Body of pancreas (tissue), 4 donors: ENCODE results near the gene WDPCP. TPM values are rescaled to one million over a fixed set of nuclear protein-coding genes. Genes with fewer than 3 reads are reported as not detected.

ENCODE experiments used
- ATAC-seq: fragments of 150-250 bp; one replicate; pipeline ENCODE4 v1.9.1; 2016
- DNase-seq, 4 donors: peaks; one replicate each; pipeline ENCODE4 v3.0.0-alpha.2; 2019
- H3K27ac ChIP-seq, 4 donors: fragments of 200-600 bp; sonication (generic); 1 replicate in 3 of 4; 2 replicates in 1 of 4; pipeline versions ENCODE4 v1.5.1 to v1.6.1; 2016 to 2019; ENCODE audit warnings: mild to moderate bottlenecking in 1 of 4, mixed read lengths in 1 of 4, moderate library complexity in 1 of 4
- H3K27me3 ChIP-seq, 2 donors: fragments of 200-600 bp; sonication (generic); one replicate each; pipeline ENCODE4 v1.6.0; 2016; ENCODE audit warnings: mild to moderate bottlenecking in 1 of 2
- H3K36me3 ChIP-seq, 2 donors: fragments of 200-600 bp; sonication (generic); replicated peaks in 1 of 2; 2 replicates each; pipeline ENCODE4 v1.5.1; 2016; ENCODE audit warnings: low read depth in 2 of 2; ENCODE audit not compliant: insufficient read depth in 1 of 2
- H3K4me1 ChIP-seq: fragments of 200-600 bp; sonication (generic); one replicate; pipeline ENCODE4 v1.6.0; 2016
- H3K4me3 ChIP-seq, 2 donors: fragments of 200-600 bp; sonication (generic); 1 replicate in 1 of 2; 2 replicates in 1 of 2; pipeline ENCODE4 v1.5.1; 2016 to 2019
- H3K9me3 ChIP-seq, 3 donors: fragments of 200-600 bp; sonication (generic); 1 replicate in 2 of 3; 2 replicates in 1 of 3; pipeline ENCODE4 v1.5.1; 2016
- CTCF ChIP-seq, 7 experiments: fragments of 450-650 bp in 4 of 7; fragments of 200-600 bp in 3 of 7; sonication (generic) in 3 of 7; IDR thresholded peaks; one replicate each; pipeline ENCODE4 v1.5.1; 2016 to 2019; ENCODE audit warnings: antibody characterized with exemption in 7 of 7
- POLR2A ChIP-seq, 3 donors: fragments of 450-650 bp; IDR thresholded peaks; one replicate each; pipeline ENCODE4 v1.6.1; 2016; ENCODE audit warnings: antibody characterized with exemption in 3 of 3, mild to moderate bottlenecking in 2 of 3
- WGBS, 2 donors: methylation state at CpG; one replicate each; pipeline ENCODE4 v1.1.5; 2017; 5-methylcytosine and 5-hydroxymethylcytosine counted together
- intact Hi-C: fragments of 100-400 bp; cut with DNase I; formaldehyde crosslinking; loops from one replicate; pipeline ENCODE4 v1.15.1; 2023
- total RNA-seq, 2 donors: library from RNA; depleted of rRNA; stranded (reverse); fragments of >200 nt; gene quantifications; one replicate each; pipeline ENCODE4 v1.1.0, GENCODE V29; 2016

The WDPCP gene
- total RNA-seq, 2 donors from 2014 or later = 6.9 to 8.3 TPM

GRCh38 chr2:63122921-63123320, 465.4 kb downstream of the WDPCP start:
- no peak for ATAC-seq
- TF ChIP-seq CTCF (IDR thresholded peaks at IDR 0.05) = no peak
- TF ChIP-seq POLR2A (IDR thresholded peaks at IDR 0.05) = no peak
- intact Hi-C loops = no loop called here

GRCh38 chr2:63121055-63121834, 467.0 kb downstream of the WDPCP start:
- ATAC-seq = no peak
- H3K4me1 ChIP-seq = no peaks in the 10 kb centered on the region
- no peaks in the 10 kb centered on the region for H3K36me3 ChIP-seq
- no peak overlapping the region for H3K4me3 ChIP-seq
- TF ChIP-seq CTCF (IDR thresholded peaks at IDR 0.05) (no peak), POLR2A (IDR thresholded peaks at IDR 0.05) (no peak)
- DNase-seq = no peak
- no peak overlapping the region for H3K27ac ChIP-seq
- intact Hi-C loops = no loop called here
- H3K9me3 ChIP-seq = no peaks in the 10 kb centered on the region
- 90% methylated on average over 5 of the region's 5 CpGs for WGBS, 2 donors
- H3K27me3 ChIP-seq = no peaks in the 10 kb centered on the region

More at GRCh38 chr2:63122921-63123320, 465.4 kb downstream of the WDPCP start:
- no peak overlapping the region for H3K27ac ChIP-seq
- H3K4me3 ChIP-seq = no peak overlapping the region
- no peaks in the 10 kb centered on the region for H3K4me1 ChIP-seq
- no peaks in the 10 kb centered on the region for H3K9me3 ChIP-seq
- H3K27me3 ChIP-seq = no peaks in the 10 kb centered on the region
- WGBS, 2 donors = 89 to 91% methylated on average over 3 of the region's 3 CpGs
- H3K36me3 ChIP-seq = no peaks in the 10 kb centered on the region
- no peak for DNase-seq

GRCh38 chr2:63118821-63119220, 469.5 kb downstream of the WDPCP start:
- TF ChIP-seq CTCF (IDR thresholded peaks at IDR 0.05) (no peak), POLR2A (IDR thresholded peaks at IDR 0.05) (no peak)
- no peak for ATAC-seq

GRCh38 chr2:63104482-63104881, 483.8 kb downstream of the WDPCP start:
- H3K27me3 ChIP-seq = no peaks in the 10 kb centered on the region
- no peak for DNase-seq
- 94 to 100% methylated on average over 1 of the region's 1 CpG for WGBS, 2 donors
- no peak overlapping the region for H3K4me3 ChIP-seq
- no peak overlapping the region for H3K27ac ChIP-seq
- no peaks in the 10 kb centered on the region for H3K9me3 ChIP-seq
- no peaks in the 10 kb centered on the region for H3K36me3 ChIP-seq
- H3K4me1 ChIP-seq = no peaks in the 10 kb centered on the region
- no peak for ATAC-seq
- intact Hi-C loops = no loop called here
- TF ChIP-seq POLR2A (IDR thresholded peaks at IDR 0.05) = no peak
- no peak for TF ChIP-seq CTCF (IDR thresholded peaks at IDR 0.05)

More at GRCh38 chr2:63118821-63119220, 469.5 kb downstream of the WDPCP start:
- no peaks in the 10 kb centered on the region for H3K27me3 ChIP-seq
- H3K27ac ChIP-seq = no peak overlapping the region
- H3K36me3 ChIP-seq = no peaks in the 10 kb centered on the region
- no peak overlapping the region for H3K4me3 ChIP-seq
- H3K4me1 ChIP-seq = no peaks in the 10 kb centered on the region
- WGBS, 2 donors = 77 to 90% methylated on average over 2 of the region's 2 CpGs
- H3K9me3 ChIP-seq = no peaks in the 10 kb centered on the region
- DNase-seq = no peak
- intact Hi-C loops = no loop called here

GRCh38 chr2:63101954-63102353, 486.3 kb downstream of the WDPCP start:
- no peak for TF ChIP-seq POLR2A (IDR thresholded peaks at IDR 0.05)
- TF ChIP-seq CTCF (IDR thresholded peaks at IDR 0.05) = no peak
- ATAC-seq = no peak
- no peak for DNase-seq
- Histone ChIP-seq H3K4me3 (no peak overlapping the region), H3K4me1 (no peaks in the 10 kb centered on the region), H3K27me3 (no peaks in the 10 kb centered on the region), H3K36me3 (no peaks in the 10 kb centered on the region), H3K9me3 (no peaks in the 10 kb centered on the region), H3K27ac (no peak overlapping the region)
- intact Hi-C loops = no loop called here
- 61 to 66% methylated on average over 2 of the region's 2 CpGs for WGBS, 2 donors
